Heart left ventricle (tissue), 16 donors: ENCODE results near the gene TBC1D7. TPM values are rescaled to one million over a fixed set of nuclear protein-coding genes. Genes with fewer than 3 reads are reported as not detected.
A peak's percentile ranks its signal among the peaks of the same experiment; 100 is the strongest.

Experiments used
- ATAC-seq, 4 donors: fragments of 200-7000 bp; cut with Tn5 transposase; one replicate each; pipeline ENCODE4 v1.9.1; 2020 to 2022; ENCODE audit warnings: moderate library complexity in 4 of 4, mild to moderate bottlenecking in 3 of 4, moderate number of reproducible peaks in 1 of 4
- DNase-seq, 5 donors: peaks; one replicate each; pipeline ENCODE4 v3.0.0-alpha.2; 2020
- H3K27ac ChIP-seq, 12 donors: fragments of 200-600 bp; sonication (generic) in 4 of 12; one replicate each; pipeline versions ENCODE4 v1.5.0 to v1.8.0; 2016 to 2022; ENCODE audit warnings: mild to moderate bottlenecking in 2 of 12
- H3K27me3 ChIP-seq, 9 donors: fragments of 200-600 bp; sonication (generic) in 2 of 9; one replicate each; pipeline versions ENCODE4 v1.5.1 to v1.8.0; 2016 to 2022; ENCODE audit warnings: mild to moderate bottlenecking in 3 of 9
- H3K36me3 ChIP-seq, 9 donors: fragments of 200-600 bp; sonication (generic) in 2 of 9; one replicate each; pipeline versions ENCODE4 v1.5.0 to v1.8.0; 2018 to 2022; ENCODE audit warnings: mild to moderate bottlenecking in 2 of 9
- H3K4me1 ChIP-seq, 12 donors: fragments of 200-600 bp; sonication (generic) in 4 of 12; one replicate each; pipeline versions ENCODE4 v1.5.0 to v1.8.0; 2016 to 2022; ENCODE audit warnings: mild to moderate bottlenecking in 3 of 12
- H3K4me3 ChIP-seq, 12 donors: fragments of 200-600 bp; sonication (generic) in 4 of 12; one replicate each; pipeline versions ENCODE4 v1.5.0 to v1.8.0; 2017 to 2022; ENCODE audit warnings: mild to moderate bottlenecking in 9 of 12, moderate library complexity in 4 of 12
- H3K9me3 ChIP-seq, 12 donors: fragments of 200-600 bp; sonication (generic) in 4 of 12; one replicate each; pipeline versions ENCODE4 v1.5.0 to v1.8.0; 2016 to 2022; ENCODE audit warnings: mild to moderate bottlenecking in 1 of 12
- POLR2A ChIP-seq, 2 donors: fragments of 450-650 bp; IDR thresholded peaks; one replicate each; pipeline ENCODE4 v1.6.1; 2017; ENCODE audit warnings: antibody characterized with exemption in 2 of 2, mild to moderate bottlenecking in 2 of 2, moderate library complexity in 2 of 2
- WGBS, 4 donors: extraction: QIAGEN DNeasy Blood & Tissue Kit in 2 of 4; methylation state at CpG; one replicate each; pipeline versions ENCODE4 v1.1.5 to v1.1.7; 2013 to 2018; 5-methylcytosine and 5-hydroxymethylcytosine counted together
- intact Hi-C, 10 donors: fragments of 100-400 bp; cut with DNase I; formaldehyde crosslinking; loops; one replicate each; pipeline versions ENCODE4 v1.11.1 to v1.14.2; 2022
- long read RNA-seq, 3 donors: library from polyadenylated mRNA; unstranded; transcript quantifications; one replicate each; pipeline ENCODE4 v2.0.0, GENCODE V29; 2020 to 2021
- polyA plus RNA-seq, 2 donors: library from polyadenylated mRNA; stranded (reverse); fragments of 200-250 nt; gene quantifications; one replicate each; pipeline ENCODE4 v1.2.3, GENCODE V29; 2013
- total RNA-seq, 9 donors: library from RNA; depleted of rRNA in 2 of 9; stranded (reverse); fragments of >200 nt in 2 of 9; fragmentation: NEBNext Ultra II Directional in 3 of 9; extraction: Animal tissue kit (Norgen Biotek cat#: 25700) in 3 of 9; gene quantifications; one replicate each; pipeline versions ENCODE4 v1.1.0 to v1.2.4, GENCODE V29; 2016 to 2023
- TF ChIP-seq, protein P1 (sequence below), 12 donors: fragments of 200-600 bp; sonication (generic) in 4 of 12; IDR thresholded peaks; one replicate each; pipeline versions ENCODE4 v1.5.0 to v1.8.0; 2018 to 2022; ENCODE audit warnings: antibody characterized with exemption in 12 of 12, mild to moderate bottlenecking in 5 of 12
- donor health status: ischemic (EF 13 %, LVEDD 7.1; RV severe dilation, severe dysfunction).
- donor health status: healthy with polysubstance abuse.
- donor health status: DM: no; HTN: yes; CAD: no.
- donor health status: DM: no; HTN: no; CAD: no.
- donor health status: ischemic (EF 25% LVEDD 6.9; RV normal size, moderate dysfunction).
- donor health status: ischemic (EF 25% LVEDD 5.7; RV mildly dilated, moderate dysfunction).
- donor health status: healthy.
- donor health status: DM: yes; HTN: yes; CAD: no.
- donor health status: ischemic (EF 35%, LVEDD 5.7; RV mildly dilated, moderate dysfunction).
- donor health status: nonischemic (EF 11% LVEDD 7.7; RV severe dilation, severe dysfunction).
- donor health status: DM: yes; HTN: yes; CAD: no.
- donor health status: PGD.
- donor health status: ischemic (EF 29% LVEDD 5.4; RV normal size, mild dysfunction).
- donor health status: nonischemic (EF 23%, LVEDD 6.1; RV moderate dilation, normal function).

Gene TBC1D7
- total RNA-seq (10 to 100 TPM; 17.0 to 31.9 (median 22.9) TPM), polyA plus RNA-seq (10 to 100 TPM; 20.5 to 27.1 TPM)
- long read RNA-seq, donor 1, transcript TBC1D7-202 (8 exons, 1,116 nt) = major isoform, 11 of 655 reads
- long read RNA-seq, donor 1, transcript TBC1D7-204 (8 exons, 1,276 nt) = minor isoform, 10 of 655 reads
- long read RNA-seq, donor 1, partial matches to known transcripts = 3 of 655 reads
- long read RNA-seq, donor 1, other reads (novel, unspliced or antisense) = 629 of 655 reads
- long read RNA-seq, donor 2, transcript TBC1D7-202 (8 exons, 1,116 nt) = major isoform, 17 of 4,143 reads
- long read RNA-seq, donor 2, transcript TBC1D7-204 (8 exons, 1,276 nt) = major isoform, 17 of 4,143 reads
- long read RNA-seq, donor 2, partial matches to known transcripts = 17 of 4,143 reads
- long read RNA-seq, donor 2, other reads (novel, unspliced or antisense) = 4,090 of 4,143 reads
- long read RNA-seq, donor 3, transcript TBC1D7-202 (8 exons, 1,116 nt) = major isoform, 8 of 261 reads
- long read RNA-seq, donor 3, partial matches to known transcripts = 2 of 261 reads
- long read RNA-seq, donor 3, other reads (novel, unspliced or antisense) = 246 of 261 reads

GRCh38 chr6:13328076-13328874 is at the start of gene TBC1D7:
TBC1D7 (minus strand) TSS chr6:13328537; CDS start chr6:13326898, 1,639 bp downstream.
- H3K36me3 ChIP-seq = peaks cover 0 to 35% (median 30%) of the 10 kb centered on the region in 9 donors
- peak within 1 kb of the TSS; percentile 75 to 97 (median 94) for H3K27ac ChIP-seq
- intact Hi-C loops = loop anchor here in 7 of 10 donors (2.0 to 10.0 kb wide), 7 partner anchors 131 to 416 kb away; partner anchors contain the start of genes NOL7 (in 1 of the 7) and SIRT5 (in 1 of the 7)
- ATAC-seq (peak; percentile 72 to 97 (median 96)), DNase-seq (peak; percentile 92 to 97 (median 94))
- H3K4me1 ChIP-seq = peaks cover 0 to 43% (median 18%) of the 10 kb centered on the region in 12 donors
- WGBS, 4 donors = 0 to 1% (median 1%) methylated on average over 23 to 63 of the region's 63 CpGs
- no peaks in the 10 kb centered on the region for H3K9me3 ChIP-seq
- H3K27me3 ChIP-seq = no peaks in the 10 kb centered on the region
- H3K4me3 ChIP-seq = peak within 1 kb of the TSS; percentile 53 to 94 (median 86)
- TF ChIP-seq, protein P1, sequence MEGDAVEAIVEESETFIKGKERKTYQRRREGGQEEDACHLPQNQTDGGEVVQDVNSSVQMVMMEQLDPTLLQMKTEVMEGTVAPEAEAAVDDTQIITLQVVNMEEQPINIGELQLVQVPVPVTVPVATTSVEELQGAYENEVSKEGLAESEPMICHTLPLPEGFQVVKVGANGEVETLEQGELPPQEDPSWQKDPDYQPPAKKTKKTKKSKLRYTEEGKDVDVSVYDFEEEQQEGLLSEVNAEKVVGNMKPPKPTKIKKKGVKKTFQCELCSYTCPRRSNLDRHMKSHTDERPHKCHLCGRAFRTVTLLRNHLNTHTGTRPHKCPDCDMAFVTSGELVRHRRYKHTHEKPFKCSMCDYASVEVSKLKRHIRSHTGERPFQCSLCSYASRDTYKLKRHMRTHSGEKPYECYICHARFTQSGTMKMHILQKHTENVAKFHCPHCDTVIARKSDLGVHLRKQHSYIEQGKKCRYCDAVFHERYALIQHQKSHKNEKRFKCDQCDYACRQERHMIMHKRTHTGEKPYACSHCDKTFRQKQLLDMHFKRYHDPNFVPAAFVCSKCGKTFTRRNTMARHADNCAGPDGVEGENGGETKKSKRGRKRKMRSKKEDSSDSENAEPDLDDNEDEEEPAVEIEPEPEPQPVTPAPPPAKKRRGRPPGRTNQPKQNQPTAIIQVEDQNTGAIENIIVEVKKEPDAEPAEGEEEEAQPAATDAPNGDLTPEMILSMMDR (IDR thresholded peaks at IDR 0.05) = peak in 4 of 12 donors; percentile 5 to 23 (median 12)
- TF ChIP-seq POLR2A (IDR thresholded peaks at IDR 0.05) = peak in 1 of 2 donors; percentile 93

GRCh38 chr6:13377054-13377758 is 48.9 kb upstream of the TBC1D7 start:
- Histone ChIP-seq H3K27me3 (no peaks in the 10 kb centered on the region), H3K4me3 (no peak overlapping the region), H3K27ac (no peak overlapping the region), H3K36me3 (peaks cover 0 to 8% (median 0%) of the 10 kb centered on the region in 9 donors), H3K4me1 (peaks cover 0 to 56% (median 21%) of the 10 kb centered on the region in 12 donors), H3K9me3 (peaks cover 0 to 4% (median 0%) of the 10 kb centered on the region in 12 donors)
- no peak for ATAC-seq
- 87 to 100% (median 98%) methylated on average over 2 of the region's 2 CpGs for WGBS, 4 donors
- intact Hi-C loops = no loop called here
- DNase-seq = no peak
- TF ChIP-seq POLR2A (IDR thresholded peaks at IDR 0.05) = no peak
- TF ChIP-seq, protein P1 (IDR thresholded peaks at IDR 0.05) = no peak

DNA sequence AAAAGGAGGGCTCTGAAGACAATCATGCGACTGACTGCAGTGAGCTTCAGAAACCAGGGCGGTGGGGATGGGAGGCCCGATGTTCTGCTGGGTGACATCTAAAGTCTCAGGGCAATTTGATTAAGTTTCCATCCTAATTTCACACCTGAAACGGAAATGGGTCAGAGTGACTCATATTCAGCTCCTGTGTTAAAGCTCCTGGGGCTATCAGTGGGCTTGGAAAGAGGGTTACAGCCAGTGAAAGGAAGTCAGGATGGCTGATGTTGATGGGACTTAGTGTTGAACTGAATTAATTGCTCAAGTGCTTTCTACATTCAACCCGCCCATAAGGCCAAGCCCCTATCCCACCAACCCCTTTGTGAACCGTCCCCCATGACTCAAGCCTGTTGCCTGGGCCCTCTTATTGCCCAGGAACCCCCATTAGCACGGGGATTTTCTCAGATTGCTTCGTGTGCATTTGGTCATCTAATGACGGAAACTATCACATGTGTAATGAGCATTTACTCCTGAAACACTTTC is 47.1 kb upstream of the TBC1D7 start:
- intact Hi-C loops = no loop called here
- 87 to 92% (median 90%) methylated on average over 9 of the region's 9 CpGs for whole genome bisulfite sequencing, 4 donors
- H3K36me3 ChIP-seq = peaks cover 0 to 8% (median 0%) of the 10 kb centered on the region in 9 donors
- H3K4me1 ChIP-seq = peaks cover 0 to 55% (median 20%) of the 10 kb centered on the region in 12 donors
- no peak overlapping the region for H3K27ac ChIP-seq
- TF ChIP-seq, protein P1 (IDR thresholded peaks at IDR 0.05) = no peak
- TF ChIP-seq POLR2A (IDR thresholded peaks at IDR 0.05) = no peak
- no peak for ATAC-seq
- H3K27me3 ChIP-seq = no peaks in the 10 kb centered on the region
- H3K4me3 ChIP-seq = no peak overlapping the region
- no peak for DNase-seq
- H3K9me3 ChIP-seq = peaks cover 0 to 4% (median 0%) of the 10 kb centered on the region in 12 donors
